Mesenteric fat pad (tissue), 1 donor: ENCODE data around the gene CTNNA1. TPM values are rescaled to one million over a fixed set of nuclear protein-coding genes. Genes with fewer than 3 reads are reported as not detected.
"Not testable (repeated sequence)": the region's sequence is repeated elsewhere in the genome, so short reads cannot be mapped to it uniquely, and the experiment has no call there.

ENCODE experiments used
- DNase-seq: peaks from one replicate; pipeline ENCODE4 v3.0.0-alpha.2; 2020; ENCODE audit warnings: low spot score
- total RNA-seq: library from RNA; stranded (reverse); fragmentation: NEBNext Ultra II Directional; extraction: Animal tissue kit (Norgen Biotek cat#: 25700); gene quantifications from one replicate; pipeline ENCODE4 v1.2.1, GENCODE V29; 2021
- donor health status: DM: yes; HTN: yes; CAD: no.

The CTNNA1 gene
- total RNA-seq, 1 donor from 2014 or later: 355 TPM

DNA sequence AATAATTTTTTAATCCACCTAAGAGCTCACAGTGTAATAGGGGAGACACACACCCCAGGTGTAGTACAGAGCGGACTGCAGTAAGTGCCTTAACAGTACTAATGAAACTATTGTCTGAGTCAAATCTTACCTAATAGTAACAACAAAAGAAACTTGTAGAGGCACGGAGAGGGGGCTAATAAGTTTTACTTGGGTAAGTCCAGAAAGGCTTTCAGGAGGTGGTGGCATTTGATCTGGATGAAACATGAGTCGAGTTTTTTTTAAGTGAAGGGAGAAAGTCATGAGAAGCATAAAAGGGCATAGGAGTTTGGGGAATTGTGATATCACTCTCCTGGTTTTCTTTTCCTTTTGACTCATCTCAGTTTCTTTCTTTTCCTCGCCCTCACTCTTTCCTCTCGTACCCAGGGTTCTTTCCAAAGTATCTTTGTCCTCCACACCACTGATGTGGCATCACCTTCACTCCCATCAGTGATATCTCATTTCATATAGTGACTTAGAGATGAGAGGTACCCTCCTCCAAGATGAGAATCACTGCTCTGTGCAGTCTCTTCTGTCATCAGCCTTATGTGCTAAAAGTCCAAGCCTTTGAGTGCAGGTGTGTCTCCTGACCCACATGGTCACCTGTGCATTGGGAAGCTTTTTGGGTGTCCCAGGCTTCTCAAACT lies 2.0 kb downstream of the CTNNA1 start:
- DNase-seq: no peak

DNA sequence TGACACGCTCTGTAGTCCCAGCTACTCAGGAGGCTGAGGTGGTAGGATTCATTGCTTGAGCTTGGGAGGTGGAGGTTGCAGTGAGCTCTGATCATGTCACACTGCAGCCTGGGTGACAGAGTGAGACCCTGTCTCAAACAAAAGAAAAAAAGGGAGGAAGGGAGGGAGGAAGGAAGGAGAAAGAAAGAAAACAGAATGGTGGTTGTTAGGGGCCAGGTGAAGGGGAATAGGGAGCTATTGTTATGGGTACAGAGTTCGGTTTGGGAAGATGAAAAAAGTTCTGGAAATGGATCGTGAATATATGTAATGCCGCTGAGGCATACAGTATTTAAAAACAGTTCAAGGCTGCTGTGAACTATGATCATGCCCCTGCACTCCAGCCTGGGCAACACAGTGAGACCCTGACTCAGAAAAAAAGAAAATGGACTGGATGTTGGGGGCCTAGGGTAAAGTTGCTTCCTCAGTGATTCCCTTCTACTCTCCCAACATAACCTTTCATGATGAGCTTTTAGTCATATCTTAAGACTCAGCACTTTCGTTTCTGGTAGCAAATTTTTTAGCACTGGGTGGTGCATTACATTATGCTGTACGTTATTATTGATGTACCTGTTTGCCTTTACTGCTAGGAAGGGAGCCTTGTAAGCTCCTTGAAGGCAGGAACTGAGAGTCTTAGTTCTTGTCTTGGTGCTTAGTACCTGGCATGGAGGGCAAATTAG lies 4.0 kb downstream of the CTNNA1 start:
- DNase-seq: no peak

DNA sequence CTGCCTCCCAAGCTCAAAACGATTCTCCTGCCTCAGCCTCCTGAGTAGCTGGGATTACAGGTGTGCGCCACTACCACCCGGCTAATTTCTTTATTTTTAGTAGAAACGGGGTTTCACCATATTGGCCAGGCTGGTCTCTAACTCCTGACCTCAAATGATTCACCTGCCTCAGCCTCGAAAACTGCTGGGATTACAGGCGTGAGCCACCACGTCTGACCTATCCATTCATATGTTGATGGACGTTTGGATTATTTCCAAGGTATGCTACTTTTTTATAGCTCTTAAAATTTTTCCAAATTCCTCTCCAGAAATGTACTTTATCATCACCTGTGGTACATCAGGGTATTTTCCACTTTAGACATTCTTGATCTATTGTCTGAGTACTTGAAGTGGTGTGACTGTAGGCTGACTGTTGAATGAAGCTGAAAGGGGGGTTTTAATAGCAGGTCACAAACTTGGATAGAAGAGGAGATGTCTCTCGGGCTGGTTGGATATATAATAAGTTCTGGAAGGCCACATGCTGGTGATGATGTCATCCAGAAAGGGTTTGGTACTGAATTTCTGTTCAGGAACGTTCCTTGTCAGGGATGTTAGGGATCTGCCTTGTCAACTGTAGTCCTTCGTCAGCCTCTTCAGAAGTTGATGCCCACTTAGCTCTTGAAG lies 7.4 kb downstream of the CTNNA1 start:
- DNase-seq: no peak

DNA sequence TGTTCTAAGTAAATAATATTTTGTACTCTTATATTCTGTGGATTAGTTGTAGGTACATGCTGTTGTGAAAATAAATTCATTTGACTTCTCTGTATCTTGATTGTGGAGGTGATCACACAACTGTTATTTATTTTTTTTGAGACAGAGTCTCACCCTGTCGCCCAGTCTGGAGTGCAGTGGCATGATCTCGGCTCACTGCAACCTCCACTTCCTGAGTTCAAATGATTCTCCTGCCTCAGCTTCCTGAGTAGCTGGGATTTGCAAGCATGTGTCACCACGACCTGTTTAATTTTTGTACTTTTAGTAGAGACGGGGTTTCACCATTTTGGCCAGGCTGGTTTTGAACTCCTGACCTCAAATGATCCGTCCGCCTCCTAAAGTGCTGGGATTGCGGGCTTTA lies 7.9 kb downstream of the CTNNA1 start:
- DNase-seq: not testable (repeated sequence)

DNA sequence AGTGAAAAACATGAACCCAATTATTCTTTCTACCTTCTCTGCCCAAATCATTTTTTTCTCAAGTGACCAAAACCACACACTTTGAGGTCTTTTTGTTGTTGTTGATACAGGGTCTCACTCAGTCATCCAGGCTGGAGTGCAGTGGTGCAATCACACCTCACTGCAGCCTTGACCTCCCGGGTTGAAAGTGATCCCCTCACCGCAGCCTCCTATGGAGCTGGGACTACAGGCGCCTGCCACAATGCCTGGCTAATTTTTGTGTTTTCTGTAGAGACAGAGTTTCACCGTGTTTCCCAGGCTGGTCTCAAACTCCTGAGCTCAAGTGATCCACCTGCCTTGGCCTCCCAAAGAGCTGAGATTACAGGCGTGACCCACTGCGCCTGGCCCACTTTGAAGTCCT lies 8.4 kb downstream of the CTNNA1 start:
- DNase-seq: not testable (repeated sequence)

DNA sequence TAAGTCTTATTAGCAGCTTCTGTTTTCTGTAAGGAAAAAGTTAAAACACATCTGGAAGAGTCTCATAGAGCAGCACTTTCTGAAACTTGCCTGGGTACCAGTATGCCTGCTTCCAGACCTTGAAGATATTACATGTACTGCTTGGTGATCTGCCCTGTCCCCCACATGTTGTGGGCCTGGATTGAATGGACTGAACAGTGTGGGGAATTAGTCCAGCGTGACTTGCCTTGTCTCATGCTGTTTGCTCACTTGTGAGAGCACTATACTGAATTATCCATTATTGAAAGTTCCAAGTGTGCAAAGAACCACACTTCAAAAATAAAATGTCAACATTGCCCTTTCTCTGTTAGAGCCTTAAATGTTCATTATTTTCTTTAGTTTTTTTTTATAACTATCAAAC lies 8.9 kb downstream of the CTNNA1 start:
- DNase-seq: no peak

DNA sequence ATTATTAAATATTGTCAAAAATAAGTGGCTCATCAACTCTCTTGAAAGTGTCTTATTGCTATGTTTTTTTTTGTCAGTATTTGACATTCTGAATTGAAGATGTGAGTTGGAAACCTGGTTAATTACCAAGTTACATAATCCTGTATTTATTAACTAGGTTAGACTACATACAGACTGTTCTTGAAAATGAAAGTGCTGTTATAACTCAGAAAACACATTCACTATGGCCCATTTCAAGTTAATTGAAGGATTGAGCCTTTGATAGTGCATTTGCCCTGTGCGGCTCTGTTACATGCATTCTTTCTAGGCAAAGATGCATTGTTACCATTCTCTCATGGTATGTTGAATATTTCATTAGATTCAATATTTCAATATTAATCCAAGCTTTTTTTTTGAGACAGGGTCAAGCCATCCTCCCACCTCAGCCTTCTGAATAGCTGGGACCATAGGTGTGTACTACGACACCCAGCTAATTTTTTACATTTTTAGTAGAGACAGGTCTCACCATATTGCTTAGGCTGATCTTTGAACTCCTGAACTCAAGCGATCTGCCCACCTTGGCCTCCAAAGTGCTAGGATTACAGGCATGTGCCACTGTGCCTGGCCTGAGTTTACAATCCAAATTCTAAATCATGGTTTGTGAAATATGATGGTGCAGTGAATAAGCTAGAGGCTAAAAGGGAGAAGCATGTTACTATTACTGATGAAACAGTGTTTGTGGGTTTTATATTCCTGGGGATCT lies 10.0 kb downstream of the CTNNA1 start:
- DNase-seq: no peak

DNA sequence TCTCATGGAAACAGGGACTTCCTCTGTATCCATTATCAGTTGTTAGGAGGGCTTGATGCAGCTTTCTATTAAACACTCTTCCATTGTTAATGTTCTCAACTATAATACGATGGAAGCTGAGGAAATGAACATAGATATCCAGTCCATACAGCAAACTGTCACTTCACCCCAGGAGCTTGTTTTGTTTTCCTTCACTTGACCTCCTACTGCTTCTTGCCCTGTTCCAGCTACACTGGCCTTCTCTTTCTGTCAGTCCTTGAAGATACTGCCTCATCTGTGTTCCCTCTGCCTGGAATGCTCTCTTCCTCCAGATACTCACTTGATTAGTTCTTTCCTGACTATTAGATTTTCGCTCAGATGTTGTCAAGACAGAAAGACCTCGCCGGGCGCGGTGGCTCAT lies 17.1 kb downstream of the CTNNA1 start:
- DNase-seq: no peak

DNA sequence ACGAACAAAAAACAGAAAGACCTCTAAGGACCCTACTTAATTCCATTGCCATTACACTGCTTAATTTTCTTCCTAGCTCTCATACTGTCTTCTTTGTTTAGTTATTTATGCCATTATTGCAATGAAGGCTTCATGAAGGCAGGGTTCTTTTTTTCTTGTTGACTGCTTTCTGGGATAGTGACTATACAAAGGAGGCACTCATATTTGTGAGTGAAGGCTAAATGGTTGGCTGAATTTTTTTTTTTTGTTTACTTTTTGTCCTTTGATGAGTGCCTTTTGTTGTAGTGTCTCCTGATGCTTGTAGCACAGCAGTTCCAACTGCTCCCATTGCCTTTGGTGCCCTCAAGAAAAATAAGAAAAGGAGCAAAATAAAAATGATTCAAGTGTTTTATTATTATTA lies 17.8 kb downstream of the CTNNA1 start:
- DNase-seq: no peak

DNA sequence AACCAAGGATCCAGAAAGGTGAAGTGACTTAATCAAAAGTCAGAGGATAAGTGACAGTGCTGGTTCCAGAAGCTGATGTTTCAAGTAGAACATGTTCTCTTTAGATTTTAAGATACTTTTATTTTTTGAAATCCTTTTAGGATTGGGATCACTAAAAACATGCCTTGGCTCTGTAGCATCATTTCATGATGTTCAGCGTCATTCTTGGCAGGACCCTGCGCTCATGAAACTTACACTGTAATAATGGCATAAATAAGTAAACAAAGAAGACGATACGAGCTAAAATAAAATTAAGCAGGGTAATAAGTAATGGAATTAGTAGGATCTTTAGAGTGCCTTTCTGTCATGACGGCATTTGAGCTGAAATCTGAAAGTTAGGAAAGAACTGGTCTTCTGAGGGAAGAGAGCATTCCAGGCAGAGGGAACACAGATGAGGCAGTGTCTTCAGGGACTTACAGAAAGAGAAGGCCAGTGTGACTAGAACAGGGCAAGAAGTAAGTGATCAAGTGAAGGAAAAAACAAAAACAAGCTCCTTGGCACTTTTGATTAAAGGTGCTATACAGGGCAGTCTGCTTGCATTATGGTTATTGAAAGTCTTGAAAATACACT lies 19.9 kb downstream of the CTNNA1 start:
- DNase-seq: no peak

DNA sequence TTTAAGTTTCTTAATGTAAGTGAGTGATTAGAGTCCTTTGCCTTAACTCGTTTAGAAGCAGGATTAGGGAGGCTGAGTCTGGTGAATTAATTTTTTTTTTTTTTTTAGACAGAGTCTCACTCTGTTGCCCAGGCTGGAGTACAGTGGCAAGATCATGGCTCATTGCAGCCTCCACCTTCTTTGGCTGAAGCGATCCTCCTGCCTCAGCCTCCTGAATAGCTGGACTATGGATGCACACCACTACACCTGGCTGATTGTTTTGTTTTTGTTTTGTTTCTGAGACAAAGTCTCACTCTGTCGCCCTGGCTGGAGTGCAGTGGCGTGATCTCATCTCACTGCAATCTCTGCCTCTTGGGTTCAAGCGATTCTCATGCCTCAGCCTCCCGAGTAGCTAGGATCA lies 20.4 kb downstream of the CTNNA1 start:
- not testable (repeated sequence) for DNase-seq

DNA sequence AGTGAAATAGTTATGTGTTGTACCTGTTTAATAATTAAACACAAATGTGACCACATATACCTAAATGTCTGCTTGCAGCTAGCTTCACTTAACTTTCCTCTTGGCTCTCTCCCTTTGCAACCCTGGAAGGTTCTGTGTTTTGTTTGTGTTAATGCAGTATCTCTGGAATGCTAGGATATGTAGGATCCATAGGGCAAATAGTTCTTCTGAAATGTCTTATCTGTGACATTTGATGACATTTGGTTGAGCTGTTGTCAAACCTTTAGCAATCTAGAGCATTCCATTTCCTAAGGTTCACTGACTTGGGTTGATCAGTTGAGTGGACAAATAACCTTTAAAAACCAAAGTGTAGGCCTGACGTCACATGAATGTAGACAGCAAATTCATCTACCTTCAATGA lies 21.8 kb downstream of the CTNNA1 start:
- no peak for DNase-seq

DNA sequence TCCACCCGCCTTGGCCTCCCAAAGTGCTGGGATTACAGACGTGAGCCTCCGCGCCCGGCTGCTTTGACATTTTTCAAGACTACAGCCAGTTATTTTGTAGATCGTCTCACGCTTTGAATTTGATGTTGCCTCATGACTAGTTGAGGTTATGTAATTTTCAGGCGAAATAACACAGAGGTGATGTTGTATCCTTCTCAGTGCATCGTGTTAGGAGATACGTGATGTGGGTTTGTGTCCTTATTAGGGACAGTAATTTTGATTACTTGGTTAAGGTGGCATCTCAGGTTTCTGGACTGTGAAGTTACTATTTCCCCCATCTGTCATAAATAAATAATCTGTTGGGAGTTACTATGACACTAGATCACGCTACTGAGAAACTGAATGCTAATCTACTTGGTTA lies 25.0 kb downstream of the CTNNA1 start:
- DNase-seq: no peak

DNA sequence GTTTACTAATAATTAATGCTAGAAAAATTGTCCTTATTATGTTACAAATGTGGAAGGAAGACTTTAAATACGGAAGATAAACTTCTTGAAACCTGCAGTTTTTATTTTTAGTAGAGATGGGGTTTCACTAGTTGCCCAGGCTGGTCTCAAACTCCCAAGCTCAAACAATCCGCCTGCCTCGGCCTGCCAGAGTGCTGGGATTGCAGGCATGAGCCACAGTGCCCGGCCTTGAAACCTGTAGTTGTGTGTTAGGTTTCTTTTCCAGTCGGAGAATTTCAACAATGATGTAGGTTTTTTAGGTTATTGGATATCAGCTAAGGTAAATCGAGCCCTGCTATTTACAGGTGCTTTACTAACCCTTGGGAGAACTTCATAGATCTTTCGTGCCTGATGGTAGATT lies 30.8 kb downstream of the CTNNA1 start:
- DNase-seq: no peak

DNA sequence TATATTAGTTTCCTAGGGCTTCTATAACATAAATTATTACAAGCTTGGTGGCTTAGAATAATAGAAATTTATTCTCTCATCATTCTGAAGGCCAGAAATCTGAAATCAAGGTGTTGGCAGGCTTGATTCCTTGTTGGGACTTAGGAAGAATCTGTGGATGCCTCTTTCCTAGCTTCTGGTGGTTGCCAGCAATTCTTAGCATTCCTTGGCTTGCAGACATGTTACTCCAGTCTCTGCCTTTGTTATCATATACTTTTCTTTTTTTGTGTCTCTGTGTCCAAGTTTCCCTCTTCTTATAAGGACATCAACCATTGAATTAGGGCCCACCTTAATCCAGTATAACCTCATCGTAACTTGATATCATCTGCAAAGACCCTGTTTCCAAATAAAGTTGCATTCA lies 31.4 kb downstream of the CTNNA1 start:
- DNase-seq: no peak

DNA sequence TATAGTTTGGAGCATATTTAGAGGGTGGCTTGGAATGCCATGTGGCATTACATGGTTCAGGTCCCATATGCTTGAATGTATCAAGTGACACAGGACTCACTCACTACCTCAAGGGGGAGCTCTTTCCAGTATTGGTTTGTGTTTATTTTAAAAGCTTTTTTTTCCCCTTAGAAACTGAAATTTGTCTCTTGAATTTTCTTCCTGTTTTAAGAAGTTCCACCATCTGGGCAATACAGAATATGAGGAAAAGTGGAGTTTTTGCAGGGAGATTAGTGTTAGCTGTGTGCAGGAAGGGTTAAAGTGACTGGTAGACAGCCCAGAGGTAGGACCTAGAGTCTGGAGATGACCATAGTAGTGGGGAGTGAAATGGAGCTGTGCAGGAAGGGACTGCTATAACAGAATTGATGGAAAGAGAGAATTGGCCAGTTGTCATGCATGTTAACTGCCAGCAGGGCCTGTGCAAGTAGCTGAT lies 36.6 kb downstream of the CTNNA1 start:
- no peak for DNase-seq

DNA sequence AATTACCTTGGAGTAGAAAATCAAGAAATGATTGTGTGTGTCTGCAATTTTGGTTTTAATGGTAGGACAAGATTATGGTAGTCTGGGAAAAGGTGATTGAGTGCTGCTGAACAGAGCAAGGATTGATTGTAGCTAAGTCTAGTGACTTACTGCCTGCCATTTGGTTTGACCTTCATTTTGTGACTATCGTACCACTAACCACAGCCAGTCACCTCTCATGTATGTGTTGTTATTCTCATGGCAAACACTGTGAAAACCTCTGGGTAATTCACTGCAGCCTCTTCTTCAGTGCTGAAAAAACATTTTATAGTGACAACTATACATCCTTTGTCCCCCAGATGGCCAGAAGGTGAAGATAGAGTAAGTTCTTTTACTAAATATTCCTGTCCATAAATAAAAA lies 37.5 kb downstream of the CTNNA1 start:
- no peak for DNase-seq

DNA sequence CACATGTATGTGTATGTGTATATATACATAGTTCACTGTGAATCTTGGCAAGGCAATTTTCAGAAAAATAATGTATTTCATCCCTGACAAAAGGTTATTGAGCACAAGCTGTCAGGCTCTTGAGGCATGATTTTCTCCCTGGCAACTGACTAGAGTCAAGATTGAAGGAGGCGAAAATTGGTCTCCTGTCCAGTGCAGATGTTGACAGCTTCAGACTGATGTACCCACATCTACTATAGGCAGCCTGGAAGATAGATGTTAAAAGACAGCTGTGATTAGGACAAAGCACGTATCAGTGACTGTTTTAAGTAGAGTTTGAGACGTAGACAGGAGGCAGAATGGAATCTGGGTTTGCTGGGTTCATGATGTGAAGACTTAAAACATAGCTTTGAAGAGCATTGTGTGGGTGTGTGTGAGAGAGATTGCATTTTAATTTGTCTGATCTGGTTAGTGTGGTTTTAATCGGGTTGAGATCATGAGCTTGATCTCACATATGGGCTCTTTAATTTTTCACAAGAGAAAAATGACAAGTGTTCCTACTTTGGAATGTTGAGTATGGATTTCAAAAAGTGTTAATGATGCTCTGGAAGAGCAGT lies 39.1 kb downstream of the CTNNA1 start:
- no peak for DNase-seq

DNA sequence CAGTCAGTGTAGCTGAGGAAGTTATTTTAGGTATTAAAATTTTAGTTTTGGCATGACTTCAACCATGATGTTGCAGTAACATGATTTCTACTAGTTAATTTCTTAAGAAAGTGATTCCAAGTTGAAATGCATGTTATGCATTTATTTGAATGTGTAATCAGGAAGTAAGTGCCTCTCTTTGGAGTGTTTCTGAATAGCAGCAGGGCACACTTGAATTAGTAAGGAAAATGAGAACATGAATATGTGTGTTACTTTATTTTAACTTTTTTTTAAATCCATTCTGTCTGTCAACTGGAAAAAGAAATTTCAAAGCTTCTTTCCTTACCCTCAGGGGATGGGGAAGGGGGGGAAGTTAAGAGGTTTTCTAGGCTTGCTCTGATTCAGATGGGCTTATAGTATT lies 40.4 kb downstream of the CTNNA1 start:
- DNase-seq: no peak

DNA sequence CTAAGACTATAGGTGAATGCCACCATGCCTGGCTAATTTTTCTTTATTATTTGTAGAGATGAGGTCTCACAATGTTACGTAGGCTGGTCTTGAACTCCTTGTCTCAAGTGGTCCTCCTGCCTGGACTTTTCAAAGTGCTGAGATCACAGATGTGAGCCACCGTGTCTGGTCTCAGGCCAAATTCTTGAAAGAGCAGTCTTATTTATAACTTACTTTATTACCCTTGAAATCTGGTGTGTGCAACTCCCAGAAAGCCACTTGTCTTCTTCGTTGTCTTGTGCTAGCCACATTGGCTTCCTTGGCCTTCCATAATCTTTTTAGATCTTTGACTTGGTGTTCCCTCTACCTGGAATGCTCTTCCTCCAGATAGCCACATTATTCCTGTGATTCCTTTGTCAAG lies 50.1 kb downstream of the CTNNA1 start:
- no peak for DNase-seq

DNA sequence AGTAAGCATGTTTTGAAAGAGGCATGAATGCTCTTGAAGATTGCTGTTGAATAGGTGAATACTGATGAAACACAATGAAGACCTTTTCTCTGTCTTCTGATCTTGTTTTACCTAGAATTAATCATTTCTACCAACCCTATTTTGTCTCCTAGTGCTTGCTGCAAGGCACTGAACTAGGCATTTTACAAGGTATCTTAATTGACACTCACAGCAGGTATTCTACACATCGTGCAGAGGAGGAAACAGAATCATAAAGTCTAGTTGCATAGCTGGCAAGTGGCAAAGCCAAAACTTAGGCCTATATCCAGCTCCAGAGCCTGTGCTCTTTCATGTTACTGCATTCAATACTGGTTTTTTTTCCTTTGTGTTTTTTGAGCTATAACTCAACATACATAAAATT lies 50.7 kb downstream of the CTNNA1 start:
- DNase-seq: no peak
